HEK293 (cell line): Measurements from ENCODE around the gene LCNL1.

ENCODE experiments used
- EGR2 ChIP-seq: fragments of 450-650 bp; formaldehyde crosslinking; IDR thresholded peaks from 2 replicates; pipeline ENCODE4 v1.5.1; 2016; ENCODE audit warnings: low read depth, missing biosample characterization, missing genetic modification characterization
- IKZF3 ChIP-seq: fragments of 450-650 bp; IDR thresholded peaks from 2 replicates; pipeline ENCODE4 v1.5.0; 2018; ENCODE audit warnings: missing biosample characterization, mild to moderate bottlenecking, missing genetic modification characterization, moderate library complexity
- KLF1 ChIP-seq: fragments of 450-650 bp; formaldehyde crosslinking; IDR thresholded peaks from 2 replicates; pipeline ENCODE4 v1.5.1; 2016; ENCODE audit warnings: missing biosample characterization, missing genetic modification characterization
- KLF10 ChIP-seq: fragments of 450-650 bp; IDR thresholded peaks from 2 replicates; pipeline ENCODE4 v1.5.1; 2018; ENCODE audit warnings: missing biosample characterization, mild to moderate bottlenecking, missing genetic modification characterization
- PRDM1 ChIP-seq: fragments of 450-650 bp; formaldehyde crosslinking; IDR thresholded peaks from 2 replicates; pipeline ENCODE4; 2016; ENCODE audit warnings: missing biosample characterization, missing genetic modification characterization
- SETDB1 ChIP-seq: IDR thresholded peaks from one replicate; pipeline ENCODE4 v1.6.1; 2017; ENCODE audit warnings: mild to moderate bottlenecking, low read length, moderate library complexity, mixed read lengths; ENCODE audit not compliant: insufficient read length
- SP2 ChIP-seq: fragments of 450-650 bp; formaldehyde crosslinking; IDR thresholded peaks from 2 replicates; pipeline ENCODE4 v1.5.1; 2016; ENCODE audit warnings: missing biosample characterization, missing genetic modification characterization
- SP3 ChIP-seq: fragments of 450-650 bp; formaldehyde crosslinking; IDR thresholded peaks from 2 replicates; pipeline ENCODE4 v1.5.1; 2016; ENCODE audit warnings: missing biosample characterization, missing genetic modification characterization
- YY1 ChIP-seq: fragments of 450-650 bp; formaldehyde crosslinking; IDR thresholded peaks from 2 replicates; pipeline ENCODE4 v1.5.1; 2018; ENCODE audit warnings: missing biosample characterization, missing genetic modification characterization
- ZBTB17 ChIP-seq: fragments of 450-650 bp; formaldehyde crosslinking; IDR thresholded peaks from 2 replicates; pipeline ENCODE4 v1.5.1; 2016; ENCODE audit warnings: missing biosample characterization, missing genetic modification characterization
- ZBTB7A ChIP-seq: fragments of 450-650 bp; formaldehyde crosslinking; IDR thresholded peaks from 2 replicates; pipeline ENCODE4 v1.5.1; 2016; ENCODE audit warnings: low read depth, missing biosample characterization, missing genetic modification characterization
- ZFHX2 ChIP-seq: fragments of 450-650 bp; formaldehyde crosslinking; conservative IDR thresholded peaks from 2 replicates; pipeline ENCODE4 v1.5.1; 2016; ENCODE audit warnings: missing biosample characterization, missing genetic modification characterization
- ZNF157 ChIP-seq: fragments of 450-650 bp; formaldehyde crosslinking; IDR thresholded peaks from 2 replicates; pipeline ENCODE4 v1.5.1; 2016; ENCODE audit warnings: missing biosample characterization, missing genetic modification characterization
- ZNF239 ChIP-seq: fragments of 450-650 bp; formaldehyde crosslinking; IDR thresholded peaks from 2 replicates; pipeline ENCODE4 v1.5.1; 2016; ENCODE audit warnings: missing biosample characterization, missing genetic modification characterization
- ZNF391 ChIP-seq: fragments of 450-650 bp; formaldehyde crosslinking; IDR thresholded peaks from 2 replicates; pipeline ENCODE4 v1.5.1; 2016; ENCODE audit warnings: low read depth, missing biosample characterization, missing genetic modification characterization, borderline replicate concordance
- ZNF510 ChIP-seq: fragments of 450-650 bp; formaldehyde crosslinking; IDR thresholded peaks from 2 replicates; pipeline ENCODE4 v1.5.1; 2018; ENCODE audit warnings: mild to moderate bottlenecking, missing genetic modification characterization, missing biosample characterization; ENCODE audit not compliant: insufficient replicate concordance
- ZNF571 ChIP-seq: fragments of 450-650 bp; formaldehyde crosslinking; IDR thresholded peaks from 2 replicates; pipeline ENCODE4 v1.5.0; 2017; ENCODE audit warnings: missing biosample characterization, missing genetic modification characterization
- ZNF600 ChIP-seq: fragments of 450-650 bp; formaldehyde crosslinking; IDR thresholded peaks from 2 replicates; pipeline ENCODE4 v1.5.1; 2016; ENCODE audit warnings: missing biosample characterization, missing genetic modification characterization
- ZNF623 ChIP-seq: fragments of 450-650 bp; formaldehyde crosslinking; IDR thresholded peaks from 2 replicates; pipeline ENCODE4 v1.5.1; 2016; ENCODE audit warnings: missing biosample characterization, missing genetic modification characterization
- ZNF629 ChIP-seq: fragments of 450-650 bp; formaldehyde crosslinking; IDR thresholded peaks from 2 replicates; pipeline ENCODE4 v1.5.1; 2017; ENCODE audit warnings: missing biosample characterization, missing genetic modification characterization
- ZNF670 ChIP-seq: fragments of 450-650 bp; formaldehyde crosslinking; IDR thresholded peaks from 2 replicates; pipeline ENCODE4 v1.5.1; 2016; ENCODE audit warnings: missing biosample characterization, missing genetic modification characterization, low read depth
- ZNF837 ChIP-seq: fragments of 450-650 bp; formaldehyde crosslinking; IDR thresholded peaks from 2 replicates; pipeline ENCODE4 v1.5.1; 2016; ENCODE audit warnings: missing biosample characterization, missing genetic modification characterization
- ZSCAN5A ChIP-seq: fragments of 450-650 bp; formaldehyde crosslinking; IDR thresholded peaks from 2 replicates; pipeline ENCODE4 v1.5.1; 2016; ENCODE audit warnings: missing biosample characterization, missing genetic modification characterization
- TF ChIP-seq, protein P1 (sequence below): fragments of 450-650 bp; formaldehyde crosslinking; IDR thresholded peaks from 2 replicates; pipeline ENCODE4 v1.5.1; 2016; ENCODE audit warnings: missing biosample characterization, missing genetic modification characterization
- TF ChIP-seq, protein P2 (sequence below): fragments of 450-650 bp; formaldehyde crosslinking; IDR thresholded peaks from 2 replicates; pipeline ENCODE4 v1.5.1; 2016; ENCODE audit warnings: missing biosample characterization, missing genetic modification characterization
- TF ChIP-seq, protein P3 (sequence below): fragments of 450-650 bp; formaldehyde crosslinking; IDR thresholded peaks from 2 replicates; pipeline ENCODE4 v1.5.1; 2016; ENCODE audit warnings: missing biosample characterization, missing genetic modification characterization
- TF ChIP-seq, protein P4 (sequence below): fragments of 450-650 bp; formaldehyde crosslinking; IDR thresholded peaks from 2 replicates; pipeline ENCODE4 v1.5.1; 2016; ENCODE audit warnings: missing biosample characterization, missing genetic modification characterization
- TF ChIP-seq, protein P5 (sequence below): fragments of 450-650 bp; formaldehyde crosslinking; IDR thresholded peaks from 2 replicates; pipeline ENCODE4 v1.5.1; 2016; ENCODE audit warnings: missing biosample characterization, missing genetic modification characterization

LCNL1 gene

GRCh38 chr9:137028263-137029057, 45.7 kb downstream of the LCNL1 start (continued):
- TF ChIP-seq ZNF157: no peak
- TF ChIP-seq ZNF510 (tag by site-specific recombination): no peak
- no peak for TF ChIP-seq ZNF837 (tag by site-specific recombination)
- TF ChIP-seq ZBTB17 (tag by site-specific recombination): peak; percentile 77
- no peak for TF ChIP-seq ZNF571 (tag by site-specific recombination)
- 0 out of 2 replicates have a peak, but pooled peaks have one; percentile 34 for TF ChIP-seq KLF10
- peak; percentile 88 for TF ChIP-seq ZFHX2 (tag by site-specific recombination)
- TF ChIP-seq ZNF391 (tag by site-specific recombination): peak; percentile 68; the same call in 1 of the 2 replicates
- peak; percentile 44 for TF ChIP-seq SP2 (tag by site-specific recombination)
- peak; percentile 41 for TF ChIP-seq EGR2 (tag by site-specific recombination)
- TF ChIP-seq YY1 (tag by site-specific recombination): no peak
- TF ChIP-seq ZNF239 (tag by site-specific recombination): no peak
- TF ChIP-seq SETDB1: no peak
- TF ChIP-seq ZNF600 (tag by site-specific recombination): peak; percentile 89
- 0 out of 2 replicates have a peak, but pooled peaks have one; percentile 27 for TF ChIP-seq ZNF629
- TF ChIP-seq ZNF623 (tag by site-specific recombination): peak; percentile 5; the same call in 1 of the 2 replicates
- TF ChIP-seq ZBTB7A (tag by site-specific recombination): 0 out of 2 replicates have a peak, but pooled peaks have one; percentile 24
- no peak for TF ChIP-seq ZNF670 (tag by site-specific recombination)
- peak; percentile 52 for TF ChIP-seq KLF1 (tag by site-specific recombination)
- TF ChIP-seq, protein P1, sequence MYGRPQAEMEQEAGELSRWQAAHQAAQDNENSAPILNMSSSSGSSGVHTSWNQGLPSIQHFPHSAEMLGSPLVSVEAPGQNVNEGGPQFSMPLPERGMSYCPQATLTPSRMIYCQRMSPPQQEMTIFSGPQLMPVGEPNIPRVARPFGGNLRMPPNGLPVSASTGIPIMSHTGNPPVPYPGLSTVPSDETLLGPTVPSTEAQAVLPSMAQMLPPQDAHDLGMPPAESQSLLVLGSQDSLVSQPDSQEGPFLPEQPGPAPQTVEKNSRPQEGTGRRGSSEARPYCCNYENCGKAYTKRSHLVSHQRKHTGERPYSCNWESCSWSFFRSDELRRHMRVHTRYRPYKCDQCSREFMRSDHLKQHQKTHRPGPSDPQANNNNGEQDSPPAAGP (tag by site-specific recombination): peak; percentile 64; the same call in 1 of the 2 replicates
- TF ChIP-seq, protein P2, sequence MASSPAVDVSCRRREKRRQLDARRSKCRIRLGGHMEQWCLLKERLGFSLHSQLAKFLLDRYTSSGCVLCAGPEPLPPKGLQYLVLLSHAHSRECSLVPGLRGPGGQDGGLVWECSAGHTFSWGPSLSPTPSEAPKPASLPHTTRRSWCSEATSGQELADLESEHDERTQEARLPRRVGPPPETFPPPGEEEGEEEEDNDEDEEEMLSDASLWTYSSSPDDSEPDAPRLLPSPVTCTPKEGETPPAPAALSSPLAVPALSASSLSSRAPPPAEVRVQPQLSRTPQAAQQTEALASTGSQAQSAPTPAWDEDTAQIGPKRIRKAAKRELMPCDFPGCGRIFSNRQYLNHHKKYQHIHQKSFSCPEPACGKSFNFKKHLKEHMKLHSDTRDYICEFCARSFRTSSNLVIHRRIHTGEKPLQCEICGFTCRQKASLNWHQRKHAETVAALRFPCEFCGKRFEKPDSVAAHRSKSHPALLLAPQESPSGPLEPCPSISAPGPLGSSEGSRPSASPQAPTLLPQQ (tag by site-specific recombination): peak; percentile 74; the same call in 1 of the 2 replicates
- TF ChIP-seq ZSCAN5A (tag by site-specific recombination): no peak
- TF ChIP-seq, protein P3, sequence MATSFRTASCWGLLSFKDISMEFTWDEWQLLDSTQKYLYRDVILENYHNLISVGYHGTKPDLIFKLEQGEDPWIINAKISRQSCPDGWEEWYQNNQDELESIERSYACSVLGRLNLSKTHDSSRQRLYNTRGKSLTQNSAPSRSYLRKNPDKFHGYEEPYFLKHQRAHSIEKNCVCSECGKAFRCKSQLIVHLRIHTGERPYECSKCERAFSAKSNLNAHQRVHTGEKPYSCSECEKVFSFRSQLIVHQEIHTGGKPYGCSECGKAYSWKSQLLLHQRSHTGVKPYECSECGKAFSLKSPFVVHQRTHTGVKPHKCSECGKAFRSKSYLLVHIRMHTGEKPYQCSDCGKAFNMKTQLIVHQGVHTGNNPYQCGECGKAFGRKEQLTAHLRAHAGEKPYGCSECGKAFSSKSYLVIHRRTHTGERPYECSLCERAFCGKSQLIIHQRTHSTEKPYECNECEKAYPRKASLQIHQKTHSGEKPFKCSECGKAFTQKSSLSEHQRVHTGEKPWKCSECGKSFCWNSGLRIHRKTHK (tag by site-specific recombination): no peak
- peak; percentile 55 for TF ChIP-seq SP3 (tag by site-specific recombination)
- TF ChIP-seq, protein P4, sequence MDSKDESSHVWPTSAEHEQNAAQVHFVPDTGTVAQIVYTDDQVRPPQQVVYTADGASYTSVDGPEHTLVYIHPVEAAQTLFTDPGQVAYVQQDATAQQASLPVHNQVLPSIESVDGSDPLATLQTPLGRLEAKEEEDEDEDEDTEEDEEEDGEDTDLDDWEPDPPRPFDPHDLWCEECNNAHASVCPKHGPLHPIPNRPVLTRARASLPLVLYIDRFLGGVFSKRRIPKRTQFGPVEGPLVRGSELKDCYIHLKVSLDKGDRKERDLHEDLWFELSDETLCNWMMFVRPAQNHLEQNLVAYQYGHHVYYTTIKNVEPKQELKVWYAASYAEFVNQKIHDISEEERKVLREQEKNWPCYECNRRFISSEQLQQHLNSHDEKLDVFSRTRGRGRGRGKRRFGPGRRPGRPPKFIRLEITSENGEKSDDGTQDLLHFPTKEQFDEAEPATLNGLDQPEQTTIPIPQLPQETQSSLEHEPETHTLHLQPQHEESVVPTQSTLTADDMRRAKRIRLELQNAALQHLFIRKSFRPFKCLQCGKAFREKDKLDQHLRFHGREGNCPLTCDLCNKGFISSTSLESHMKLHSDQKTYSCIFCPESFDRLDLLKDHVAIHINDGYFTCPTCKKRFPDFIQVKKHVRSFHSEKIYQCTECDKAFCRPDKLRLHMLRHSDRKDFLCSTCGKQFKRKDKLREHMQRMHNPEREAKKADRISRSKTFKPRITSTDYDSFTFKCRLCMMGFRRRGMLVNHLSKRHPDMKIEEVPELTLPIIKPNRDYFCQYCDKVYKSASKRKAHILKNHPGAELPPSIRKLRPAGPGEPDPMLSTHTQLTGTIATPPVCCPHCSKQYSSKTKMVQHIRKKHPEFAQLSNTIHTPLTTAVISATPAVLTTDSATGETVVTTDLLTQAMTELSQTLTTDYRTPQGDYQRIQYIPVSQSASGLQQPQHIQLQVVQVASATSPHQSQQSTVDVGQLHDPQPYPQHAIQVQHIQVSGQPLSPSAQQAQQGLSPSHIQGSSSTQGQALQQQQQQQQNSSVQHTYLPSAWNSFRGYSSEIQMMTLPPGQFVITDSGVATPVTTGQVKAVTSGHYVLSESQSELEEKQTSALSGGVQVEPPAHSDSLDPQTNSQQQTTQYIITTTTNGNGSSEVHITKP (tag by site-specific recombination): peak; percentile 61
- TF ChIP-seq PRDM1 (tag by site-specific recombination): no peak
- TF ChIP-seq IKZF3 (tag by site-specific recombination): 0 out of 2 replicates have a peak, but pooled peaks have one; percentile 48
- TF ChIP-seq, protein P5, sequence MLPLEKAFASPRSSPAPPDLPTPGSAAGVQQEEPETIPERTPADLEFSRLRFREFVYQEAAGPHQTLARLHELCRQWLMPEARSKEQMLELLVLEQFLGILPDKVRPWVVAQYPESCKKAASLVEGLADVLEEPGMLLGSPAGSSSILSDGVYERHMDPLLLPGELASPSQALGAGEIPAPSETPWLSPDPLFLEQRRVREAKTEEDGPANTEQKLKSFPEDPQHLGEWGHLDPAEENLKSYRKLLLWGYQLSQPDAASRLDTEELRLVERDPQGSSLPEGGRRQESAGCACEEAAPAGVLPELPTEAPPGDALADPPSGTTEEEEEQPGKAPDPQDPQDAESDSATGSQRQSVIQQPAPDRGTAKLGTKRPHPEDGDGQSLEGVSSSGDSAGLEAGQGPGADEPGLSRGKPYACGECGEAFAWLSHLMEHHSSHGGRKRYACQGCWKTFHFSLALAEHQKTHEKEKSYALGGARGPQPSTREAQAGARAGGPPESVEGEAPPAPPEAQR: no peak
